ENCODE data around the gene RAN.
A peak's percentile ranks its signal among the peaks of the same experiment; 100 is the strongest.

Gene RAN

GRCh38 chr12:130916241-130916911 is 44.5 kb downstream of the RAN start:
- TF ChIP-seq SPI1 (IDR thresholded peaks at IDR 0.05; ENCODE audit: borderline replicate concordance, low read depth) (no peak), CTCF (IDR thresholded peaks at IDR 0.05; ENCODE audit: insufficient read depth, low read length) (peak; percentile 97), REST (IDR thresholded peaks at IDR 0.05; ENCODE audit: insufficient replicate concordance, low read depth) (peak; percentile 11), POLR2AphosphoS5 (IDR thresholded peaks at IDR 0.05; ENCODE audit: low read depth) (no peak), GABPA (IDR thresholded peaks at IDR 0.05; ENCODE audit: low read depth) (no peak)
- peak; percentile 37 to 61 for DNase-seq (ENCODE audit: low read depth in 1 of 2, low spot score in 1 of 2)
- Histone ChIP-seq H3K4me3 (replicated peaks; ENCODE audit: insufficient read depth, low read length) (no peak overlapping the region), H3K27ac (replicated peaks) (no peak overlapping the region), H3K27me3 (ENCODE audit: insufficient read depth, poor library complexity, severe bottlenecking) (peaks cover 5% of the 10 kb centered on the region)

GRCh38 chr12:130917607-130918006 is 45.7 kb downstream of the RAN start:
- Histone ChIP-seq H3K27me3 (ENCODE audit: insufficient read depth, poor library complexity, severe bottlenecking) (peaks cover 5% of the 10 kb centered on the region), H3K4me3 (replicated peaks; ENCODE audit: insufficient read depth, low read length) (no peak overlapping the region), H3K27ac (replicated peaks) (no peak overlapping the region)
- no peak for DNase-seq (ENCODE audit: low read depth in 1 of 2, low spot score in 1 of 2)
- no peak for TF ChIP-seq REST (IDR thresholded peaks at IDR 0.05; ENCODE audit: insufficient replicate concordance, low read depth)
- no peak for TF ChIP-seq CTCF (IDR thresholded peaks at IDR 0.05; ENCODE audit: insufficient read depth, low read length)

- H3K27ac ChIP-seq (replicated peaks), result no peak overlapping the region
- TF ChIP-seq GABPA (IDR thresholded peaks at IDR 0.05; ENCODE audit: low read depth), result no peak
- no peak for TF ChIP-seq POLR2AphosphoS5 (IDR thresholded peaks at IDR 0.05; ENCODE audit: low read depth)
- no peak for TF ChIP-seq CTCF (IDR thresholded peaks at IDR 0.05; ENCODE audit: insufficient read depth, low read length)
- no peak for TF ChIP-seq REST (IDR thresholded peaks at IDR 0.05; ENCODE audit: insufficient replicate concordance, low read depth)
- TF ChIP-seq SPI1 (IDR thresholded peaks at IDR 0.05; ENCODE audit: borderline replicate concordance, low read depth), result no peak
- peaks cover 5% of the 10 kb centered on the region for H3K27me3 ChIP-seq (ENCODE audit: insufficient read depth, poor library complexity, severe bottlenecking)
- no peak overlapping the region for H3K4me3 ChIP-seq (replicated peaks; ENCODE audit: insufficient read depth, low read length)
- DNase-seq (ENCODE audit: low read depth in 1 of 2, low spot score in 1 of 2), result no peak
Measured at GRCh38 chr12:130919086-130919485, 47.2 kb downstream of the RAN start.

Data from HL-60 (cell line).